ENCODE results near the gene CREBZF.

DNA sequence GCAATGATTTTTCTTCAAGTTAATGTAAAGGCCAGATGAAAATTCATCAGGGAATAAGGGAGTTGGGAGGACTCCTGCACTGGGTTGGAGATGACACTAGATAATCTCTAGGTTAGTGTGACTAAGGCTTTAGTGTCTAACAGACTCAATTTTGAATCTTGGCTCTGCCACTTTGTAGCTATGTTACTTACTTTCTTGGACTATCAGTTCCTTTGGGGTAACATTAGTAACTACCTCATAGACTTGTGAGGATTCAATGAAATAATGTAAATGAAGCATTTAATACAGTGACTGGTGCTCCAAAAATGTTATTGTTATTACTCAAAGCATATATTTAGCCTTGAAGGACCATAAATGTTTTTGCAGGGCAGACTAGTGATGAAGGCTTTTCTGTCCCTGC lies 30.6 kb upstream of the CREBZF start:
- TF ChIP-seq EZH2phosphoT487 (IDR thresholded peaks at IDR 0.05; ENCODE audit: borderline replicate concordance, low read depth, low read length): no peak
- TF ChIP-seq, protein P1, sequence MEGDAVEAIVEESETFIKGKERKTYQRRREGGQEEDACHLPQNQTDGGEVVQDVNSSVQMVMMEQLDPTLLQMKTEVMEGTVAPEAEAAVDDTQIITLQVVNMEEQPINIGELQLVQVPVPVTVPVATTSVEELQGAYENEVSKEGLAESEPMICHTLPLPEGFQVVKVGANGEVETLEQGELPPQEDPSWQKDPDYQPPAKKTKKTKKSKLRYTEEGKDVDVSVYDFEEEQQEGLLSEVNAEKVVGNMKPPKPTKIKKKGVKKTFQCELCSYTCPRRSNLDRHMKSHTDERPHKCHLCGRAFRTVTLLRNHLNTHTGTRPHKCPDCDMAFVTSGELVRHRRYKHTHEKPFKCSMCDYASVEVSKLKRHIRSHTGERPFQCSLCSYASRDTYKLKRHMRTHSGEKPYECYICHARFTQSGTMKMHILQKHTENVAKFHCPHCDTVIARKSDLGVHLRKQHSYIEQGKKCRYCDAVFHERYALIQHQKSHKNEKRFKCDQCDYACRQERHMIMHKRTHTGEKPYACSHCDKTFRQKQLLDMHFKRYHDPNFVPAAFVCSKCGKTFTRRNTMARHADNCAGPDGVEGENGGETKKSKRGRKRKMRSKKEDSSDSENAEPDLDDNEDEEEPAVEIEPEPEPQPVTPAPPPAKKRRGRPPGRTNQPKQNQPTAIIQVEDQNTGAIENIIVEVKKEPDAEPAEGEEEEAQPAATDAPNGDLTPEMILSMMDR (conservative IDR thresholded peaks at IDR 0.05; ENCODE audit: low read length): no peak
